ENCODE results near the gene KRTAP20-4. TPM values are rescaled to one million over a fixed set of nuclear protein-coding genes. Genes with fewer than 3 reads are reported as not detected.

The KRTAP20-4 gene
- total and polyA plus RNA-seq, 9 of the 15 experiments (the other 6 are each of a cell fraction or from before 2014, with no cell fraction given) = not detected

GRCh38 chr21:30598802-30599201, 21.6 kb upstream of the KRTAP20-4 start, which contains the start of gene KRTAP6-2 (continued):
- TF ChIP-seq RREB1 (CRISPR knock-in tag; IDR thresholded peaks at IDR 0.05) (no peak), TFAM (CRISPR knock-in tag; conservative IDR thresholded peaks at IDR 0.05) (no peak), THAP7 (CRISPR knock-in tag; IDR thresholded peaks at IDR 0.05) (no peak), ETS2 (tag; IDR thresholded peaks at IDR 0.05; ENCODE audit: borderline replicate concordance, poor library complexity, severe bottlenecking) (no peak), NEUROD1 (IDR thresholded peaks at IDR 0.05; ENCODE audit: borderline replicate concordance, low read depth, low read length, partially characterized antibody) (no peak), ATF2 (CRISPR knock-in tag; IDR thresholded peaks at IDR 0.05) (no peak), CREB1 (IDR thresholded peaks at IDR 0.05) (no peak), CREB1 (CRISPR knock-in tag; IDR thresholded peaks at IDR 0.05) (no peak), CHD1 (IDR thresholded peaks at IDR 0.05; ENCODE audit: low read length) (no peak), REST (IDR thresholded peaks at IDR 0.05; ENCODE audit: borderline replicate concordance) (no peak), REST (CRISPR knock-in tag; IDR thresholded peaks at IDR 0.05; ENCODE audit: low read depth) (no peak)
